HL-60 (cell line): Measurements from ENCODE around the gene MPHOSPH10.

ENCODE experiments used
- DNase-seq, 2 experiments: peaks; one replicate each; pipeline ENCODE4 v3.0.0-alpha.2; 2010 to 2020; ENCODE audit warnings: low read depth in 1 of 2, low spot score in 1 of 2
- H3K27ac ChIP-seq: fragments of 250-450 bp; sonication (Bioruptor Pico); replicated peaks from 2 replicates; pipeline ENCODE4 v1.5.1; 2020; ENCODE audit warnings: mild to moderate bottlenecking, moderate library complexity
- H3K27me3 ChIP-seq: fragments of 250-450 bp; sonication (Bioruptor Pico); 2 replicates; pipeline ENCODE4 v1.5.1; 2021; ENCODE audit warnings: mild to moderate bottlenecking, moderate library complexity; ENCODE audit not compliant: insufficient read depth, poor library complexity, severe bottlenecking
- H3K4me3 ChIP-seq: replicated peaks from 2 replicates; pipeline ENCODE4 v1.5.1; 2011; ENCODE audit warnings: mild to moderate bottlenecking, control low read depth, low read length; ENCODE audit not compliant: insufficient read depth
- CTCF ChIP-seq: IDR thresholded peaks from one replicate; pipeline ENCODE4 v1.5.1; 2011; ENCODE audit warnings: low read length, control low read depth, inconsistent platforms; ENCODE audit not compliant: insufficient read depth
- GABPA ChIP-seq: IDR thresholded peaks from 2 replicates; pipeline ENCODE4 v1.6.1; 2012; ENCODE audit warnings: low read depth
- POLR2AphosphoS5 ChIP-seq: IDR thresholded peaks from 2 replicates; pipeline ENCODE4 v1.6.1; 2012; ENCODE audit warnings: low read depth
- REST ChIP-seq: IDR thresholded peaks from 2 replicates; pipeline ENCODE4 v1.6.1; 2012; ENCODE audit warnings: low read depth; ENCODE audit not compliant: insufficient replicate concordance
- SPI1 ChIP-seq: IDR thresholded peaks from 2 replicates; pipeline ENCODE4 v1.6.1; 2012; ENCODE audit warnings: low read depth, mild to moderate bottlenecking, borderline replicate concordance

MPHOSPH10 gene

GRCh38 chr2:71120195-71120594 is 10.2 kb upstream of the MPHOSPH10 start:
- Histone ChIP-seq H3K4me3 (no peak overlapping the region), H3K27ac (no peak overlapping the region), H3K27me3 (no peaks in the 10 kb centered on the region)
- DNase-seq: no peak
- TF ChIP-seq POLR2AphosphoS5 (no peak), REST (no peak), GABPA (no peak), CTCF (no peak), SPI1 (no peak)

- H3K27ac ChIP-seq: no peak overlapping the region
- DNase-seq: no peak
Observed at GRCh38 chr2:71121479-71121878, 9.0 kb upstream of the MPHOSPH10 start.

More at GRCh38 chr2:71121479-71121878, 9.0 kb upstream of the MPHOSPH10 start:
- no peaks in the 10 kb centered on the region for H3K27me3 ChIP-seq
- no peak overlapping the region for H3K4me3 ChIP-seq
- TF ChIP-seq CTCF (no peak), SPI1 (no peak), POLR2AphosphoS5 (no peak), REST (no peak), GABPA (no peak)
